ENCODE data around the gene TES.

Gene TES

GRCh38 chr7:116194115-116194514 lies 16.2 kb upstream of the TES start:
- DNase-seq (ENCODE audit: low spot score) = no peak

- no peak for DNase-seq (ENCODE audit: low spot score)
These were observed 14.9 kb upstream of the TES start for GRCh38 chr7:116195451-116195850.

GRCh38 chr7:116196947-116197346 lies 13.4 kb upstream of the TES start:
- DNase-seq (ENCODE audit: low spot score) = no peak

- no peak for DNase-seq (ENCODE audit: low spot score)
These were observed 13.0 kb upstream of the TES start for GRCh38 chr7:116197360-116197759.

DNA sequence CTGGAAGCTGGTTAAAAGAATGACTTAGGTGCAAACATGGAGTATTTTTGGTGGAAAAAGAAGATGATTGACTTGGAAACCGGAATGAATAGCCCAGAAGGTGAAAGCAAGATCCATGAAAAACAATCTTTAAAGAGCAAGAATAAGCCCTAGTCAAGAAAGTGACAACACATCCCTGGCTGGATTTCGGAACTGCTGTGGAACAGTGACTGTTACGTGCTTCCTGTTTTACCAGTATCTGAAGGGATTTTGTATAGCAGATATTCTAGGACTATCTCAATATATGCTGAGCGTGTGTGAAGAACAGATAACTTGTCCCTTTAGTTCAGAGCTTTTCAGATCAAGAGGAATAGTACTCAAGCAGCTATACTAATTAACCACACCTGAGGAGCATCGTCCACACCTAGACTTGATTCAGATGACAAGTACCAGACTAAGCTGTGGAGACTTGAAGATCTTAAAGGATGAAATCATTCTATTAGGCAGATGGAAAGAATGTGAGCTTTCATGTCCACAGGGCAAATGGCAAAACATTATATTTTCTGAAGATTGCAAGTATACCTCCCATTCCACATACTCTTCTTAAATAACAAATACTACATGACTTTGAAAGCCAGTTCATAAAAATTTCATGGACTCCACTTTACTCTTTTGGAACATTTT lies 11.5 kb upstream of the TES start:
- DNase-seq (ENCODE audit: low spot score) = no peak

- DNase-seq (ENCODE audit: low spot score) = no peak
These were observed 9.4 kb upstream of the TES start for GRCh38 chr7:116200963-116201362.

DNA sequence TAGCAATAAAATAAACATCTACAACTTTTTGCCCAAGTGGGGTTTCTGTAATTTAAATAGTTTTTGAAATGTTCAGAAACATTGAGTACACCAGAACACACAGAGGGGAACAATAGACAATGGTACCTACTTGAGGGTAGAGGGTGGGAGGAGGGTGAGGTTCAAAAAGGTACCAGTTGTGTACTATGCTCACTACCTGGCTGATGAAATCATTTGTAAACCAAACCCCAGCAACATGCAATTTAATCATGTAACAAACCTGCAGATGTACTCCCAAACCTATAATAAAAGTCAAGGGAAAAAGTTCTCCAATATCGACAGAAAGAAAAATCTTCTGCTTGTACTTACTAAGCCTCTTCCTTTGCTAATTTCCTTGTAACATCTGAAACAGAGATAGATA lies 4.2 kb upstream of the TES start:
- no peak for DNase-seq (ENCODE audit: low spot score)

GRCh38 chr7:116208919-116209318 lies 1.4 kb upstream of the TES start:
- no peak for DNase-seq (ENCODE audit: low spot score)

DNA sequence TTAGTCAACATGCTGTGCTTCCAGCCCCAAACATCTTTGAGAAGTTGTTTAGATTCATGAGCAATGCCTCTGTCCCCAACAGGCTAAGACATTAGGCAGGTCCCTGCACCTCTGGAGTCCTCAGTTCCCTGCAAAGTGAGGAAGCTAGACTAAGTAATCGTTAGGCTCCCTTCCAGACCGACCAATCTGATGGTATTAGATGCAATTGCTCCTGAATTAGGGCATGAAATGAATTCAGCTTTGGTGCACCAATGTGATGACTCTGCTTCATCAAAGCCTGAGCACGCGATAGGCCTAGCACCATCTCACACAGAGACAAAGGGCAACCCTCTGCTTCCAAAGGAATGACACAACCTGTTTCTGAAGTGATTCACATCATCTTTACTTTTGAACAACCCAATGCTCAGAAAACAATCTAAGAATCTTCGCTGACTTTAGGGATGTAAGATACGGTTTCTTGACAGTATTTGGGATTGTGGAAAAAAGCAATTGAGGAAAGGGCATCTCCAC lies 723 bp upstream of the TES start:
- DNase-seq (ENCODE audit: low spot score) = no peak

- peak; percentile 45 for DNase-seq (ENCODE audit: low spot score)
These were observed 920 bp downstream of the TES start for GRCh38 chr7:116211006-116211912.

- no peak for DNase-seq (ENCODE audit: low spot score)
These were observed 1.7 kb downstream of the TES start for GRCh38 chr7:116211913-116212596.

DNA sequence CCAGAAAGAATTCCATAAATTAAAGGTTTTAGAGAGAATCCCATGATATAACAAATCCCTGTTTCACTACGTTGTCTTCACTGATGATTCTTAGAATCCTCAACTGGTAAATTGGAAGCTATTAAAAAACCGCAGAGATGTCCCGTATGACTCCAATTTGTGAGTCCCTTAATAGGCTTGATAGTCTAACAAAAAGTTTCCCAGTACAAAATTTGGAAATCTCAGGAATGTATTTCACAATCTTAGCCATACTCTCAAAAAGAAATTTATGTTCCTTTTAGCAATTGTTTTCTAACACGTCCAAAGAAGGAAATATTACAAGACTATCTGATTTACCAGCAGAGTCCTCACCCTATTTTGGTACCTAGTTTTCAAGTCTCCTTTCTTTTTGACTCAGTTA lies 2.5 kb downstream of the TES start:
- no peak for DNase-seq (ENCODE audit: low spot score)

DNA sequence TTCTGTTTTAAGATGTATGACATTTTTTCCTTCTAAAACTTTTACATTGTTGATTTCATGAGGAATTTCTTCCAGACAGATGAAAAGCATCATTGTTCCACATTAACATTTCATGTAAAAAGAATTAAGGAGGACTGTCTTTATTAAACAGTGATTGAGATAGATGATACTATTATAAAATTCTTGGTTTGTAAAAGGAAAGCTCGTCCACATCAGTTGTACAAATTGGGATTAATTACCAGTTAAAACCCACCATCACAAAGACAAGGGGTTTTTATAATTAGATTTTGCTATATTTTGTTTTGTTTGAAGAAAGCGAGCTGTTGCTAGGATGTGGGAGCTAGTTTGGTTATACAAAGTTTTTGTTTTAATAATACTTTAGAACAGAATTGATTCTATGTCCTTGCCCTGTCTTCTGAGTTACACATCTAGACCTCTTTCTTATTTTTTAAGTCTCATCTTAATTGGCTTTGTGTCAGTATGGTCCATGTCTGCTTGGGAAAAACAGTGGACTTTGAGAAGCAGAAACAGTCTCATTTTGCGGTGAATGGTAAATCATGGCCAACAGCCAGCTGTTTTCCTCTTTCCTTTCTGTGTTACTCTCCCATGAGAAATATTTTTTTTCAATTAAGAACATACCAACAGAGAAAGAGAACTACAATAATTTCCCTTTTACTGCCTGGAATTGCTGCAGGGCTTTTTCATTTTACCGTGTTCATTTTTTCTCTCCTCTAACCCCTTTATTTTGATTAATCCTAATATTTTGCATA lies 3.2 kb downstream of the TES start:
- no peak for DNase-seq (ENCODE audit: low spot score)

DNA sequence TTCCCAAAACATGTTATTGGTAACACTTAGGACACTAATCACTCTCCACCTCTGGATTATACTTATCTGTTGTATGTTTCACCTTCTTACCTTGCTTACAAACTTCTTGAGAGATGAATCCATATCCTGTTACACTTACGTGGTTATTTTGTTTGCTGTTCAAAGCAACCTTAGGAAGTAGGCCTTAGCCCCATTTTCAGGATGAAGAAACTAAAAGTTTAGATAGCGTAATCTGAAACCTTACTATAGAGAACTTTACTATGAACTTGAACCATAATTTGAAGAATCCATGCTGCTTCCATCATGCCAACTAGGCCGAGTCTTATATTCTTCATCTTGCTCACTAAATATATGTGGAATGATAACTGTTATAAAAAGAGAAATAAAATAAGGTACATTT lies 4.6 kb downstream of the TES start:
- no peak for DNase-seq (ENCODE audit: low spot score)

GRCh38 chr7:116215551-116215950 lies 5.2 kb downstream of the TES start:
- no peak for DNase-seq (ENCODE audit: low spot score)

DNA sequence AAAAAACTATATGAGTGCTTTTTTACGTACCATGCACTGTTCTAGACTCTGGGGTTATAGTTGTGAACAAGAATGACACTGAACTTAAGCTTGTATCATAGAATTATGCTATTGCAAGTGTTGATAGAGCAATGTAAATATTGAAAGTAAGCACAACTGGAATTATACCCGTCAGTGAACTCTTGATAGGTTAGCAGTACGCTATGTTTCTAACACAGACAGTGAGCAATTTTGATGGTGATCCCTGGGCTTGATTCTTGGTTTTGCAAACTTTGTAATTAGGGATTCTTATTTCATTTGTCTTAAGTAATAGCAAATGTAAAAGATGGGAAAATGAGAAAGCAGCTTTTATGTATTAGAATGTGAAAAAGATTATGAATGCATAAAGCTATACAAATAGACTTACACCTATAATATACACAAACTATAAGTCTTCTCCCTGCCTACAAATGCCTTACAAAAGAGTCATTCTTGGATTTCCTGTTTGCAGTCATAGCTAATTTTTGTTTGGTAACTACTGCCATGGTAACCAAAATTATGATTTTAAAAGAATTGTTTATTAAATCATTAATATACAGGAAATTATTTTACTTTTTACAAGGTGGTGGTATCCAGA lies 6.7 kb downstream of the TES start:
- DNase-seq (ENCODE audit: low spot score) = no peak

GRCh38 chr7:116218051-116218645 lies 7.8 kb downstream of the TES start:
- no peak for DNase-seq (ENCODE audit: low spot score)

- no peak for DNase-seq (ENCODE audit: low spot score)
These were observed 8.4 kb downstream of the TES start for GRCh38 chr7:116218747-116219146.

DNA sequence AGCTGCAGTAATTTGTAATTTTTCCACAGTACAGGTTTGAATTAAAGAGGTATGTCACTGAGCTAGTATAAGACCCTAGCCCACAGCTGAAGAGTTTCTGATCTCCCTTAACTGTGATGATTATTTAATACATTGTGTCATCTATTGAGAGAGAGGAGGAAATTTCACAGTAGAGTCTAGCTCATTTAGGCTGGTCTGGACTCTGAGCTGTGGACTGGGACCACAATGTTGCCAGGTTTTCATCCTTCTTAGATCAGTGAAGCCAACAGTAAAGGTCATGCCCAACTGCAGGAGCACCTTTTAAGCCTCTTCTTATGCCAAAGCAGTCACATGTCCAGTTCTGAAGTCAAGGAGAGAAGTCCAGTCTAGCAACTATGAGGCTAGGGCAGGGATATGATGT lies 8.9 kb downstream of the TES start:
- no peak for DNase-seq (ENCODE audit: low spot score)

DNA sequence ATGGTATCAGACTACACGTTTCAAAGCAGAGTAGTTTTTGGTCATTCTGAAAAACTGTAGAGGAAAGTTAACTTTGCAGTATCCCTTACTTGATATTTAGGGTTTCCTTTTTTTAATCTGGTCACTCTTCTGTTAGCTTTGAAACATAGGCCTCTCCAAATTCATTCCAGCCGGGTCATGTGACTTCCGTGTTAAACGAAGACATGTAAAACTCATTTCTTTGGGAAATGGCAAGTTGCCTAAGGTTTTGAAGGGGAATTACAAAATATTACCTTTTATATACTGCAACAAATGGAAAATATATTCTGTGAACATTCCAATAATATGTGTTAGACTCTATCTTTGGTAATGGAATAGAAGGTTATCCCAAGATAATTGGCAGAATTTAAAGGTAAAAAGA lies 9.5 kb downstream of the TES start:
- no peak for DNase-seq (ENCODE audit: low spot score)

DNA sequence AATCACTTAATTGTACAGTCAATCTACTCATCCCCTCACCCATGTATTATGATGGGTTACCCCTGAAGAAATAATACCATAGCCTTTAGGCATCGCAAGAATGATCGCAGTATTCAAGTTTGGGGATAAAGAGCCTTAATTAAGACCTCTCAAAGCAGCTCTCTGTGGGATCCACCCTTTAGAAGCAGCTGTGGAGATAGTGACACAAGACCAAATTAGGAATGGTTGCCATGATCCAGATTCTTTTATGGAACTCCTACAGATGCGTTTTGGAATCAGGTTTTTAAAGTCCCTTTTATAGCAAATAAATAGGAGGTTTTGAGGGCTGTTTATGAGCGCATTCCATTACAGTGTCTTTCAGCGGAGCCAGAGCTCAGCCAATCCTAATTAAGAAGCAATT lies 12.2 kb downstream of the TES start:
- no peak for DNase-seq (ENCODE audit: low spot score)
